GM10248 (cell line): ENCODE results near the gene ERMAP.

Experiments used
- CTCF ChIA-PET: fragments of 300-600 bp; sonication (Branson Sonifier 250); formaldehyde crosslinking; extraction: SDS; loops from one replicate; lab custom pipeline; 2021; ENCODE audit warnings: antibody characterized with exemption; lab: Yijun Ruan, JAX
- POLR2A ChIA-PET: fragments of 350-650 bp; sonication (Branson Sonifier 250); formaldehyde crosslinking; extraction: SDS; loops from one replicate; lab custom pipeline; 2020; ENCODE audit warnings: antibody characterized with exemption; lab: Yijun Ruan, JAX
- DNase-seq: peaks from one replicate; pipeline ENCODE4 v3.0.0; 2012; ENCODE audit errors: extremely low spot score
- CTCF ChIP-seq: IDR thresholded peaks from 2 replicates; pipeline ENCODE4 v1.5.1; 2012; ENCODE audit warnings: mild to moderate bottlenecking, low read depth; ENCODE audit errors: extremely low read depth, missing control alignments, control extremely low read depth

ERMAP gene

GRCh38 chr1:42784547-42784945 is 32.4 kb upstream of the ERMAP start:
- no peak for TF ChIP-seq CTCF
- ChIA-PET CTCF (interaction anchor here (0.9 to 12.6 kb wide), 7 partner anchors 10 to 288 kb away, joined by 3 to 178 read pairs (median 3); partner anchors contain the start of genes C1orf50 and P3H1), POLR2A (interaction anchor here (1.2 to 1.4 kb wide), 2 partner anchors 18 kb away, joined by 3 to 4 read pairs; partner anchors contain the start of genes C1orf50 and P3H1)
- no peak for DNase-seq

GRCh38 chr1:42784946-42785693 is 31.8 kb upstream of the ERMAP start, which contains the start of gene TMEM269:
TSS of gene TMEM269 (plus strand) at chr1:42784991. CDS start at chr1:42789894, 4,903 bp downstream.
- POLR2A ChIA-PET = interaction anchor here (1.4 kb wide), 1 partner anchor 18 kb away, joined by 3 read pairs; the partner anchor contains the start of genes C1orf50 and P3H1
- DNase-seq = peak; percentile 67
- no peak for TF ChIP-seq CTCF
- CTCF ChIA-PET = interaction anchor here (0.9 to 12.6 kb wide), 4 partner anchors 10 to 288 kb away, joined by 3 to 178 read pairs (median 6); partner anchors contain the start of genes C1orf50 and P3H1

- POLR2A ChIA-PET = no interaction called here
- no peak for TF ChIP-seq CTCF
- CTCF ChIA-PET = interaction anchor here (1.4 kb wide), 1 partner anchor 8 kb away, joined by 5 read pairs; no protein-coding TSS in a partner anchor
- no peak for DNase-seq
These were observed 30.8 kb upstream of the ERMAP start for GRCh38 chr1:42786097-42786496.

- TF ChIP-seq CTCF = no peak
- no peak for DNase-seq
- ChIA-PET POLR2A (no interaction called here), CTCF (interaction anchor here (1.2 kb wide), 1 partner anchor 285 kb away, joined by 5 read pairs; no protein-coding TSS in a partner anchor)
These were observed 28.9 kb upstream of the ERMAP start for GRCh38 chr1:42788021-42788420.

GRCh38 chr1:42793824-42794223 is 23.1 kb upstream of the ERMAP start:
- CTCF ChIA-PET = interaction anchor here (1.2 to 1.3 kb wide), 2 partner anchors 15 to 38 kb away, joined by 3 to 5 read pairs; no protein-coding TSS in a partner anchor
- TF ChIP-seq CTCF = no peak
- POLR2A ChIA-PET = no interaction called here
- no peak for DNase-seq

- ChIA-PET POLR2A (no interaction called here), CTCF (interaction anchor here (0.8 to 1.2 kb wide), 3 partner anchors 17 to 276 kb away, joined by 3 read pairs; no protein-coding TSS in a partner anchor)
- DNase-seq = no peak
- no peak for TF ChIP-seq CTCF
These were observed 19.5 kb upstream of the ERMAP start for GRCh38 chr1:42797414-42797813.
